ENCODE results near the gene GCK. TPM values are rescaled to one million over a fixed set of nuclear protein-coding genes. Genes with fewer than 3 reads are reported as not detected.

GCK gene
- total and polyA plus RNA-seq, 2 donors (not counting 3 experiments of a cell fraction or from before 2014, with no cell fraction given), result 0.17 to 0.51 TPM

DNA sequence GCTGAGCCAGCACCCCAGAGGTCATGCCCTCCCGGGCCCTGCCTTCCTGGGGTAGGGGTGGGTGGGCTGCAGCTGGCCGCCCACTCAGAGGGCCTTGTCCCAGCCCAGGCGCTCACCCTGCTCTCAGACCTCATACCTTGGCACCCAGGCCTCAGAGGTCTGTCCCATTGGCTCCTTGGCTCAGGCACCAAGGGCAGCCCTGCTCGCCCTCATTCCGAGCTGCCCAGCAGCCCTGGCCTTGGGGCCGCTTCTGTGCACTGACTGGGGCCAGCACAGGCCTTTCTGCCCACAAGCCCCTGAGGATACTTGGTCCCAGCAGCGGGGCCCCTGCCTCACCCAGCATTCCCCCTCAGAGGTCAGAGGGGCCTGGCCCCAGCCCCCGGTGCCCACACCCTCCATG lies 45.8 kb upstream of the GCK start:
- Histone ChIP-seq H3K9me1 (replicated peaks; ENCODE audit: control insufficient read depth, extremely low read depth, insufficient read depth, low read length) (no peaks in the 10 kb centered on the region), H3K27me3 (ENCODE audit: control insufficient read depth in 2 of 2, insufficient read depth in 2 of 2, low read length in 2 of 2) (no peaks in the 10 kb centered on the region), H3K9ac (replicated peaks; ENCODE audit: extremely low read depth, insufficient read depth, low read length) (no peak overlapping the region), H3K4me1 (ENCODE audit: control insufficient read depth, extremely low read depth, insufficient read depth, low read length) (no peaks in the 10 kb centered on the region), H3K36me3 (ENCODE audit: control insufficient read depth in 2 of 2, extremely low read depth in 1 of 2, insufficient read depth in 2 of 2, low read length in 2 of 2) (no peaks in the 10 kb centered on the region), H3K27ac (ENCODE audit: insufficient read depth, low read depth, low read length) (no peak overlapping the region), H2AFZ (ENCODE audit: low read depth, low read length) (no peak overlapping the region), H3K4me2 (ENCODE audit: insufficient read depth, low read length) (no peak overlapping the region), H3K79me2 (ENCODE audit: control insufficient read depth, insufficient read depth, low read length) (no peaks in the 10 kb centered on the region), H4K20me1 (replicated peaks; ENCODE audit: control insufficient read depth, extremely low read depth, insufficient read depth, low read length) (no peaks in the 10 kb centered on the region), H3K4me3 (replicated peaks in 1 of 3; ENCODE audit: insufficient read depth in 1 of 3, low read depth in 1 of 3, low read length in 3 of 3) (no peak overlapping the region), H3K9me3 (replicated peaks; ENCODE audit: control insufficient read depth, insufficient read depth, low read length) (no peaks in the 10 kb centered on the region)
- dilution Hi-C loops (cut with MboI; ENCODE audit: extremely low pct_ligation_motif_present, low sequenced_read_pairs) (no loop called here), intact Hi-C loops (cut with micrococcal nuclease) (no loop called here)
- no peak for FAIRE-seq
- no TSS peak for BruUV-seq (replicated peaks)
- CTCF ChIA-PET, result interaction anchor here (1.1 to 1.6 kb wide), 2 partner anchors 16 to 86 kb away, joined by 3 read pairs; no protein-coding TSS in a partner anchor
- DNase-seq (ENCODE audit: low read depth, low spot score), result no peak
- no peak for TF ChIP-seq EZH2 (IDR thresholded peaks at IDR 0.05; ENCODE audit: borderline replicate concordance, low read depth, low read length, severe bottlenecking)
- no peak for TF ChIP-seq FOS (IDR thresholded peaks at IDR 0.05; ENCODE audit: borderline replicate concordance, insufficient read depth, low read length)
- no peak for TF ChIP-seq MYC (IDR thresholded peaks at IDR 0.05; ENCODE audit: low read depth, low read length)
- TF ChIP-seq POLR2AphosphoS5 (IDR thresholded peaks at IDR 0.05; ENCODE audit: insufficient read depth, low read depth, low read length), result no peak
- TF ChIP-seq, protein P1, sequence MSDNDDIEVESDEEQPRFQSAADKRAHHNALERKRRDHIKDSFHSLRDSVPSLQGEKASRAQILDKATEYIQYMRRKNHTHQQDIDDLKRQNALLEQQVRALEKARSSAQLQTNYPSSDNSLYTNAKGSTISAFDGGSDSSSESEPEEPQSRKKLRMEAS (IDR thresholded peaks at IDR 0.05; ENCODE audit: insufficient read depth, insufficient read length), result no peak
- no peak for TF ChIP-seq JUN (IDR thresholded peaks at IDR 0.05; ENCODE audit: borderline replicate concordance, insufficient read depth, insufficient read length, low read depth)
- TF ChIP-seq GATA2 (IDR thresholded peaks at IDR 0.05; ENCODE audit: insufficient read depth, insufficient read length, low read depth, low read length), result no peak
- TF ChIP-seq, protein P2, sequence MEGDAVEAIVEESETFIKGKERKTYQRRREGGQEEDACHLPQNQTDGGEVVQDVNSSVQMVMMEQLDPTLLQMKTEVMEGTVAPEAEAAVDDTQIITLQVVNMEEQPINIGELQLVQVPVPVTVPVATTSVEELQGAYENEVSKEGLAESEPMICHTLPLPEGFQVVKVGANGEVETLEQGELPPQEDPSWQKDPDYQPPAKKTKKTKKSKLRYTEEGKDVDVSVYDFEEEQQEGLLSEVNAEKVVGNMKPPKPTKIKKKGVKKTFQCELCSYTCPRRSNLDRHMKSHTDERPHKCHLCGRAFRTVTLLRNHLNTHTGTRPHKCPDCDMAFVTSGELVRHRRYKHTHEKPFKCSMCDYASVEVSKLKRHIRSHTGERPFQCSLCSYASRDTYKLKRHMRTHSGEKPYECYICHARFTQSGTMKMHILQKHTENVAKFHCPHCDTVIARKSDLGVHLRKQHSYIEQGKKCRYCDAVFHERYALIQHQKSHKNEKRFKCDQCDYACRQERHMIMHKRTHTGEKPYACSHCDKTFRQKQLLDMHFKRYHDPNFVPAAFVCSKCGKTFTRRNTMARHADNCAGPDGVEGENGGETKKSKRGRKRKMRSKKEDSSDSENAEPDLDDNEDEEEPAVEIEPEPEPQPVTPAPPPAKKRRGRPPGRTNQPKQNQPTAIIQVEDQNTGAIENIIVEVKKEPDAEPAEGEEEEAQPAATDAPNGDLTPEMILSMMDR (IDR thresholded peaks at IDR 0.05; ENCODE audit: extremely low read depth in 1 of 2, insufficient read depth in 1 of 2, low read depth in 1 of 2, low read length in 2 of 2), result no peak
- TF ChIP-seq POLR2A (IDR thresholded peaks at IDR 0.05; ENCODE audit: low read depth, low read length), result no peak
- POLR2A ChIA-PET, result no interaction called here
